HG03571 (cell line): ENCODE results near the gene IL18BP.

ENCODE experiments used
- ATAC-seq: cut with Tn5 transposase; IDR thresholded peaks from one replicate; pipeline ENCODE4 v1.9.1; 2021; ENCODE audit not compliant: unreplicated experiment

IL18BP gene

GRCh38 chr11:72042064-72042745 lies 43.5 kb downstream of the IL18BP start:
- ATAC-seq: no peak

- no peak for ATAC-seq
Observed at GRCh38 chr11:72045849-72046248, 47.1 kb downstream of the IL18BP start.

DNA sequence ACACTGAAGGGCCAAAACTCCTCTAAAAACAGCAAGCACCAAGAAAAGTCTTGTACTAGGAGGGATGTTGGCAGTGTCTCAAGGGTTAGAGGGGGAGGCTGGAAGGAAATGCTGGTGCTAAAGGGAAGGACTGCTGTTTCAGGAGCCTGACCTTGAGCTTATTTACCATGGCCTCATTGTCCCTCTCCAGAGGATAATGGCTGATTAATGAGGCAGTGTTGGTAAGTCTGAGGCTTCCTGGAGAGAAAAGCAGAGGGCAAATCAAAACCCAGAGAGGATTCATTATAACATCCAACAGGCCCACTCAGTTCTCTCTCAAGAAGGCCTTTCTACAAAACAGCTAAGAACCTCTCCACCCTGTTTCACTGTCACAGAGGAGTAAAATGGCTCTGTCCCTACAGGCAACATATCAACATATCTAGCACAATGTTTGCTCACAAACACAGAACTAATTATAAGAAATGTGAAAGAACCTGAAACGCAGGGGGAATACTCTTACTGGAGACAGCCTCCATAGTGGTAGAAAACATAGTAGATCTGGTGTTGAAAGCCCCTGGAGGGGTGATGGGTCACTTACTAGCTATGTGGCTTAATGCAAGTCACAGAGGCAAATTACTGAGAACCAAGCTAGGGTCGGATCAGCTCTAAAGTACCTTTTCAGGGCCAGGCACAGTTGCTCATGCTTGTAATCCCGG lies 50.2 kb downstream of the IL18BP start:
- no peak for ATAC-seq
